Activated T-helper 1 cell treated with anti-CD3 and anti-CD28 coated beads, Interleukin-12 subunit alpha, Interleukin-12 subunit beta, Interleukin-2, Interleukin-4 antibody, amounts not matched to agents 30 ng/mL and 10 ng/mL and 1 ng/mL, durations not matched to agents 14 hours and 24 hours and 36 hours (primary cell): ENCODE measurements around the gene KLHDC7A. TPM values are rescaled to one million over a fixed set of nuclear protein-coding genes. Genes with fewer than 3 reads are reported as not detected.

ENCODE experiments used
- DNase-seq: peaks from one replicate; pipeline ENCODE4 v3.0.0; 2021; ENCODE audit warnings: low spot score
- H3K27ac Mint-ChIP-seq: one replicate; pipeline ENCODE4 v1.8.0; 2021; ENCODE audit warnings: mild to moderate bottlenecking, mixed read lengths
- H3K27me3 Mint-ChIP-seq: one replicate; pipeline ENCODE4 v1.8.0; 2022; ENCODE audit warnings: mild to moderate bottlenecking, moderate library complexity, mixed read lengths; ENCODE audit not compliant: insufficient read depth
- H3K36me3 Mint-ChIP-seq: one replicate; pipeline ENCODE4 v1.8.0; 2021; ENCODE audit warnings: low read depth, mixed read lengths
- H3K4me1 Mint-ChIP-seq: one replicate; pipeline ENCODE4 v1.8.0; 2021; ENCODE audit warnings: low read depth, mixed read lengths
- H3K4me3 Mint-ChIP-seq: one replicate; pipeline ENCODE4 v1.8.0; 2021; ENCODE audit warnings: mild to moderate bottlenecking, moderate library complexity, mixed read lengths
- H3K9me3 Mint-ChIP-seq: one replicate; pipeline ENCODE4 v1.8.0; 2021; ENCODE audit warnings: mixed read lengths
- intact Hi-C: fragments of 100-400 bp; cut with micrococcal nuclease; formaldehyde crosslinking; loops from one replicate; pipeline ENCODE4 v1.15.1; 2024
- total RNA-seq: library from RNA; stranded (reverse); gene quantifications from 2 replicates; pipeline ENCODE4 v1.2.3, GENCODE V29; 2022

The KLHDC7A gene
- total RNA-seq, 1 donor from 2014 or later, result not detected

- no peak for DNase-seq
Measured at GRCh38 chr1:18527921-18528320, 47.2 kb downstream of the KLHDC7A start.

GRCh38 chr1:18528616-18529015, 47.9 kb downstream of the KLHDC7A start:
- no peak for DNase-seq
- Mint-ChIP-seq H3K4me1 (no peaks in the 10 kb centered on the region), H3K4me3 (no peak overlapping the region), H3K27me3 (peaks cover 8% of the 10 kb centered on the region), H3K9me3 (no peaks in the 10 kb centered on the region), H3K36me3 (no peaks in the 10 kb centered on the region), H3K27ac (no peak overlapping the region)
- intact Hi-C loops, result no loop called here

More at GRCh38 chr1:18527921-18528320, 47.2 kb downstream of the KLHDC7A start:
- H3K27me3 Mint-ChIP-seq, result peaks cover 8% of the 10 kb centered on the region
- H3K4me3 Mint-ChIP-seq, result no peak overlapping the region
- intact Hi-C loops, result no loop called here
- H3K27ac Mint-ChIP-seq, result no peak overlapping the region
- H3K4me1 Mint-ChIP-seq, result no peaks in the 10 kb centered on the region
- no peaks in the 10 kb centered on the region for H3K36me3 Mint-ChIP-seq
- H3K9me3 Mint-ChIP-seq, result no peaks in the 10 kb centered on the region

GRCh38 chr1:18529714-18530113, 49.0 kb downstream of the KLHDC7A start:
- Mint-ChIP-seq H3K4me3 (no peak overlapping the region), H3K36me3 (no peaks in the 10 kb centered on the region), H3K27me3 (peaks cover 8% of the 10 kb centered on the region), H3K9me3 (no peaks in the 10 kb centered on the region), H3K27ac (no peak overlapping the region), H3K4me1 (no peaks in the 10 kb centered on the region)
- intact Hi-C loops, result no loop called here
- no peak for DNase-seq

- Mint-ChIP-seq H3K27ac (no peak overlapping the region), H3K9me3 (no peaks in the 10 kb centered on the region), H3K36me3 (no peaks in the 10 kb centered on the region), H3K27me3 (peaks cover 8% of the 10 kb centered on the region), H3K4me3 (no peak overlapping the region), H3K4me1 (no peaks in the 10 kb centered on the region)
- no peak for DNase-seq
- intact Hi-C loops, result no loop called here
Measured at GRCh38 chr1:18530587-18531502, 50.1 kb downstream of the KLHDC7A start.

- H3K9me3 Mint-ChIP-seq, result no peaks in the 10 kb centered on the region
- intact Hi-C loops, result no loop called here
- no peaks in the 10 kb centered on the region for H3K4me1 Mint-ChIP-seq
- no peak overlapping the region for H3K27ac Mint-ChIP-seq
- peaks cover 10% of the 10 kb centered on the region for H3K27me3 Mint-ChIP-seq
- no peaks in the 10 kb centered on the region for H3K36me3 Mint-ChIP-seq
- no peak for DNase-seq
- H3K4me3 Mint-ChIP-seq, result no peak overlapping the region
Measured at GRCh38 chr1:18531503-18531845, 50.7 kb downstream of the KLHDC7A start.

GRCh38 chr1:18532390-18533170, 51.9 kb downstream of the KLHDC7A start:
- Mint-ChIP-seq H3K4me3 (no peak overlapping the region), H3K36me3 (no peaks in the 10 kb centered on the region), H3K27me3 (peaks cover 10% of the 10 kb centered on the region), H3K9me3 (no peaks in the 10 kb centered on the region), H3K27ac (no peak overlapping the region), H3K4me1 (no peaks in the 10 kb centered on the region)
- no peak for DNase-seq
- intact Hi-C loops, result no loop called here

- H3K4me1 Mint-ChIP-seq, result no peaks in the 10 kb centered on the region
Measured at GRCh38 chr1:18533259-18533658, 52.5 kb downstream of the KLHDC7A start.

GRCh38 chr1:18534810-18535205, 54.1 kb downstream of the KLHDC7A start:
- DNase-seq, result no peak
- Mint-ChIP-seq H3K36me3 (no peaks in the 10 kb centered on the region), H3K9me3 (no peaks in the 10 kb centered on the region), H3K4me3 (no peak overlapping the region), H3K27ac (no peak overlapping the region), H3K4me1 (no peaks in the 10 kb centered on the region), H3K27me3 (peaks cover 11% of the 10 kb centered on the region)
- intact Hi-C loops, result no loop called here

More at GRCh38 chr1:18533259-18533658, 52.5 kb downstream of the KLHDC7A start:
- H3K27ac Mint-ChIP-seq, result no peak overlapping the region
- no peak for DNase-seq
- no peak overlapping the region for H3K4me3 Mint-ChIP-seq
- H3K36me3 Mint-ChIP-seq, result no peaks in the 10 kb centered on the region
- intact Hi-C loops, result no loop called here
- H3K27me3 Mint-ChIP-seq, result peaks cover 10% of the 10 kb centered on the region
- no peaks in the 10 kb centered on the region for H3K9me3 Mint-ChIP-seq

Other genes starting within 250 kb of the KLHDC7A start
- gene PAX7, start 149.9 kb downstream of the KLHDC7A start, total RNA-seq, result not detected in 2 replicates